GM12878 (cell line): ENCODE data around the gene IL3. TPM values are rescaled to one million over a fixed set of nuclear protein-coding genes. Genes with fewer than 3 reads are reported as not detected.
A peak's percentile ranks its signal among the peaks of the same experiment; 100 is the strongest.

Source experiments
- ATAC-seq: fragments of 200-7000 bp; cut with Tn5 transposase; 3 replicates; pipeline ENCODE4 v1.9.1; 2020; ENCODE audit warnings: mild to moderate bottlenecking, moderate library complexity
- BruUV-seq: library from RNA; stranded (reverse); fragments of 400-500 nt; replicated peaks from 2 replicates; lab custom pipeline; 2021; lab: Mats Ljungman, UMichigan
- CTCF ChIA-PET: fragments of 300-600 bp; sonication (Branson Sonifier 250); formaldehyde crosslinking; extraction: SDS; loops from one replicate; lab custom pipeline; 2021; ENCODE audit warnings: inconsistent platforms; lab: Yijun Ruan, JAX
- POLR2A ChIA-PET: fragments of 350-600 bp; formaldehyde crosslinking; extraction: SDS; loops from one replicate; lab custom pipeline; 2021; ENCODE audit warnings: inconsistent platforms; lab: Charles Lee
- RAD21 ChIA-PET: fragments of 300-600 bp; sonication (Branson Sonifier 250); formaldehyde crosslinking; loops from one replicate; lab custom pipeline; 2023; ENCODE audit warnings: antibody characterized with exemption; ENCODE audit not compliant: unreplicated experiment; lab: Charles Lee
- SMC1A ChIA-PET: fragments of 300-600 bp; sonication (Branson Sonifier 250); formaldehyde crosslinking; loops from one replicate; lab custom pipeline; 2023; ENCODE audit not compliant: unreplicated experiment, uncharacterized antibody; lab: Charles Lee
- DNase-seq: peaks from one replicate; pipeline ENCODE4 v3.0.0-alpha.2; 2011; ENCODE audit warnings: low read depth, low spot score
- FAIRE-seq: peaks from 3 replicates; lab custom pipeline; 2011; peaks lifted over from hg19 to GRCh38; lab: Jason Lieb, UNC
- H2AFZ ChIP-seq: 2 replicates; pipeline ENCODE4 v1.6.0; 2011; ENCODE audit warnings: low read depth, low read length, control low read depth; ENCODE audit not compliant: control insufficient read depth
- H3K27ac ChIP-seq: 2 replicates; pipeline ENCODE4 v1.5.1; 2011; ENCODE audit warnings: control low read depth; ENCODE audit not compliant: control insufficient read depth, insufficient read depth
- H3K27me3 ChIP-seq, 2 experiments: replicated peaks in 1 of 2; 2 replicates each; pipeline versions ENCODE4 v1.6.0 to v1.6.1; 2011; ENCODE audit warnings: low read length in 1 of 2; ENCODE audit not compliant: control insufficient read depth in 2 of 2, insufficient read depth in 2 of 2
- H3K36me3 ChIP-seq, 2 experiments: 2 replicates each; pipeline ENCODE4 v1.5.1; 2011; ENCODE audit warnings: low read length in 1 of 2; ENCODE audit not compliant: control insufficient read depth in 2 of 2, insufficient read depth in 2 of 2
- H3K4me1 ChIP-seq: 2 replicates; pipeline ENCODE4 v1.6.1; 2011; ENCODE audit warnings: mild to moderate bottlenecking, low read length, moderate library complexity, mixed read lengths; ENCODE audit not compliant: control insufficient read depth, insufficient read depth
- H3K4me2 ChIP-seq: 2 replicates; pipeline ENCODE4 v1.6.0; 2011; ENCODE audit warnings: control low read depth; ENCODE audit not compliant: control insufficient read depth, insufficient read depth
- H3K4me3 ChIP-seq: fragments of 200-600 bp; sonication (generic); 2 replicates; pipeline ENCODE4 v1.5.1; 2016
- H3K79me2 ChIP-seq: 2 replicates; pipeline ENCODE4 v1.6.0; 2011; ENCODE audit warnings: low read length; ENCODE audit not compliant: control insufficient read depth, insufficient read depth
- H3K9ac ChIP-seq: 2 replicates; pipeline ENCODE4 v1.8.0; 2011; ENCODE audit warnings: low read length, control low read depth, mixed read lengths; ENCODE audit not compliant: control insufficient read depth, insufficient read depth
- H3K9me3 ChIP-seq: replicated peaks from 3 replicates; pipeline ENCODE4 v1.5.1; 2011; ENCODE audit warnings: mild to moderate bottlenecking, low read length; ENCODE audit not compliant: control insufficient read depth, insufficient read depth
- H4K20me1 ChIP-seq: 2 replicates; pipeline ENCODE4 v1.6.0; 2011; ENCODE audit not compliant: control insufficient read depth, insufficient read depth
- BRCA1 ChIP-seq: IDR thresholded peaks from 2 replicates; pipeline ENCODE4 v1.6.1; 2011; ENCODE audit warnings: low read depth, low read length, improper control_type of control experiment
- CHD2 ChIP-seq: IDR thresholded peaks from 2 replicates; pipeline ENCODE4 v1.6.1; 2011; ENCODE audit warnings: low read depth, low read length, improper control_type of control experiment, borderline replicate concordance
- CREM ChIP-seq: IDR thresholded peaks from 2 replicates; pipeline ENCODE4 v1.6.1; 2014; ENCODE audit warnings: antibody characterized with exemption, low read depth
- DPF2 ChIP-seq: fragments of 450-650 bp; IDR thresholded peaks from 2 replicates; pipeline ENCODE4 v1.6.1; 2017; ENCODE audit warnings: mild to moderate bottlenecking
- FOS ChIP-seq: IDR thresholded peaks from 3 replicates; pipeline ENCODE4 v1.6.1; 2011; ENCODE audit warnings: borderline replicate concordance; ENCODE audit not compliant: insufficient read length; ENCODE audit errors: extremely low read depth
- IKZF1 ChIP-seq: fragments of 450-650 bp; conservative IDR thresholded peaks from 2 replicates; pipeline ENCODE4 v1.6.1; 2017; ENCODE audit warnings: antibody characterized with exemption, mild to moderate bottlenecking
- IRF3 ChIP-seq: fragments of 450-650 bp; IDR thresholded peaks from 2 replicates; pipeline ENCODE4 v1.6.1; 2014; ENCODE audit warnings: mild to moderate bottlenecking
- LARP7 ChIP-seq: fragments of 450-650 bp; IDR thresholded peaks from 2 replicates; pipeline ENCODE4 v1.6.1; 2017; ENCODE audit warnings: mild to moderate bottlenecking
- NR2C2 ChIP-seq: IDR thresholded peaks from 2 replicates; pipeline ENCODE4 v1.6.1; 2011; ENCODE audit warnings: borderline replicate concordance, low read depth; ENCODE audit not compliant: control insufficient read depth, insufficient read length
- NR2F1 ChIP-seq: fragments of 450-650 bp; conservative IDR thresholded peaks from 2 replicates; pipeline ENCODE4 v1.6.1; 2017; ENCODE audit warnings: mild to moderate bottlenecking
- POU2F2 ChIP-seq: IDR thresholded peaks from 3 replicates; pipeline ENCODE4 v1.6.1; 2011; ENCODE audit warnings: low read depth, mild to moderate bottlenecking, low read length, borderline replicate concordance
- RFX5 ChIP-seq: IDR thresholded peaks from 2 replicates; pipeline ENCODE4 v1.6.1; 2011; ENCODE audit warnings: low read depth, low read length, improper control_type of control experiment
- in situ Hi-C: fragments of 300-500 bp; cut with MboI; formaldehyde crosslinking; loops from 9 replicates; pipeline ENCODE4 v1.14.3; 2018; ENCODE audit warnings: mixed read lengths
- intact Hi-C: fragments of 100-400 bp; cut with micrococcal nuclease; formaldehyde crosslinking; loops from one replicate; pipeline ENCODE4 v1.14.2; 2022; ENCODE audit not compliant: unreplicated experiment
- polyA plus RNA-seq, 11 experiments: library from polyadenylated mRNA; depleted of rRNA in 4 of 11; unstranded in 6 of 11; stranded (reverse) in 5 of 11; fragments of >200 nt; fragmentation: Nextera tagmentation in 4 of 11; fragmentation: Illumina TruSeq in 1 of 11; extraction: Ambion mirVana in 4 of 11; extraction: Trizol in 1 of 11; gene quantifications; 1 replicate in 1 of 11; 2 replicates in 10 of 11; pipeline versions ENCODE4 v1.2.1 to v1.2.3, GENCODE V29; 2011 to 2016; ENCODE audit warnings: inconsistent platforms in 2 of 11, missing spikeins in 2 of 11, low read depth in 1 of 11
- total RNA-seq, 4 experiments: library from RNA; depleted of rRNA in 3 of 4; stranded (reverse); fragments of >200 nt in 3 of 4; fragmentation: Illumina TruSeq in 1 of 4; extraction: Trizol in 1 of 4; gene quantifications; 2 replicates each; pipeline versions ENCODE4 v1.2.1 to v1.2.3, GENCODE V29; 2013 to 2021
- TF ChIP-seq, protein P1 (sequence below): IDR thresholded peaks from 2 replicates; pipeline ENCODE4 v1.6.1; 2012; ENCODE audit warnings: low read depth, low read length, improper control_type of control experiment

Gene IL3
- total and polyA plus RNA-seq, 10 of the 15 experiments (the other 5 are each of a cell fraction or from before 2014, with no cell fraction given), result not detected

DNA sequence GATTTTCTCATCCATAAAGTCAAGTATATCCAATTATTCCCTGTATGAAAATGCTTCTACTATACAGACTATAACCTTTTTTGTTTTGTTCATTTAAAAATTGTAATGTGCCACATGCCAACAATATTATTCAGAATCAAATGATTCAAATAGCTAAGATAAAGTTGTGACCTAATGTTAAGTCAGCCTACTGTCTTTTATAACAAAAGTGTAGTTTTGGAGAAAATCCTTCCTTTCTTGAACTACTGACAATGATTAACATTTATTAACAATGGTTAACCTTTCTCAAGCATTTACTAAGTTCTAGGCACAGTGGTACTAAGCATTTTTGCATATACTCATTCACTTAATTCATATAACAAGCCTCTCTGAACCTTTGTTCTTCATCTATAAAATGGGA, 38.2 kb downstream of the IL3 start:
- ChIA-PET POLR2A (no interaction called here), CTCF (interaction anchor here (1.4 kb wide), 1 partner anchor 81 kb away, joined by 3 read pairs; no protein-coding TSS in a partner anchor)
- Histone ChIP-seq H2AFZ (no peak overlapping the region), H3K36me3 (no peaks in the 10 kb centered on the region), H4K20me1 (no peaks in the 10 kb centered on the region), H3K9me3 (no peaks in the 10 kb centered on the region), H3K27ac (no peak overlapping the region)
- FAIRE-seq (no peak), ATAC-seq (no peak), DNase-seq (no peak)
- BruUV-seq, result no TSS peak
- in situ Hi-C loops, result no loop called here
- no peak for TF ChIP-seq RFX5
- TF ChIP-seq LARP7, result no peak
- TF ChIP-seq POU2F2, result no peak
- no peak for TF ChIP-seq NR2C2
- TF ChIP-seq BRCA1, result no peak
- no peak for TF ChIP-seq DPF2
- TF ChIP-seq, protein P1, sequence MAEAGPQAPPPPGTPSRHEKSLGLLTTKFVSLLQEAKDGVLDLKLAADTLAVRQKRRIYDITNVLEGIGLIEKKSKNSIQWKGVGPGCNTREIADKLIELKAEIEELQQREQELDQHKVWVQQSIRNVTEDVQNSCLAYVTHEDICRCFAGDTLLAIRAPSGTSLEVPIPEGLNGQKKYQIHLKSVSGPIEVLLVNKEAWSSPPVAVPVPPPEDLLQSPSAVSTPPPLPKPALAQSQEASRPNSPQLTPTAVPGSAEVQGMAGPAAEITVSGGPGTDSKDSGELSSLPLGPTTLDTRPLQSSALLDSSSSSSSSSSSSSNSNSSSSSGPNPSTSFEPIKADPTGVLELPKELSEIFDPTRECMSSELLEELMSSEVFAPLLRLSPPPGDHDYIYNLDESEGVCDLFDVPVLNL, result no peak
- TF ChIP-seq CREM, result no peak
- TF ChIP-seq FOS, result no peak
- no peak for TF ChIP-seq CHD2
- no peak for TF ChIP-seq IKZF1
- TF ChIP-seq IRF3, result no peak
- TF ChIP-seq NR2F1, result no peak
- TF ChIP-seq, all 136 proteins: peak for 0
- Histone ChIP-seq H3K4me3 (no peak overlapping the region), H3K4me1 (peaks cover 73% of the 10 kb centered on the region), H3K4me2 (peak overlapping the region; percentile 61), H3K79me2 (no peaks in the 10 kb centered on the region), H3K27me3 (no peaks in the 10 kb centered on the region), H3K9ac (no peak overlapping the region)
- intact Hi-C loops, result no loop called here
- ChIA-PET RAD21 (interaction anchor here (1.0 kb wide), 1 partner anchor 139 kb away, joined by 3 read pairs; no protein-coding TSS in a partner anchor), SMC1A (interaction anchor here (0.9 to 1.9 kb wide), 7 partner anchors 10 to 276 kb away, joined by 3 to 7 read pairs (median 4); no protein-coding TSS in a partner anchor)
